ENCODE measurements around the gene MYH14. TPM values are rescaled to one million over a fixed set of nuclear protein-coding genes. Genes with fewer than 3 reads are reported as not detected.

Gene MYH14
- total and polyA plus RNA-seq, 10 of the 15 experiments (the other 5 are each of a cell fraction or from before 2014, with no cell fraction given) = 0.06 to 0.69 (median 0.15) TPM; not detected in 4

DNA sequence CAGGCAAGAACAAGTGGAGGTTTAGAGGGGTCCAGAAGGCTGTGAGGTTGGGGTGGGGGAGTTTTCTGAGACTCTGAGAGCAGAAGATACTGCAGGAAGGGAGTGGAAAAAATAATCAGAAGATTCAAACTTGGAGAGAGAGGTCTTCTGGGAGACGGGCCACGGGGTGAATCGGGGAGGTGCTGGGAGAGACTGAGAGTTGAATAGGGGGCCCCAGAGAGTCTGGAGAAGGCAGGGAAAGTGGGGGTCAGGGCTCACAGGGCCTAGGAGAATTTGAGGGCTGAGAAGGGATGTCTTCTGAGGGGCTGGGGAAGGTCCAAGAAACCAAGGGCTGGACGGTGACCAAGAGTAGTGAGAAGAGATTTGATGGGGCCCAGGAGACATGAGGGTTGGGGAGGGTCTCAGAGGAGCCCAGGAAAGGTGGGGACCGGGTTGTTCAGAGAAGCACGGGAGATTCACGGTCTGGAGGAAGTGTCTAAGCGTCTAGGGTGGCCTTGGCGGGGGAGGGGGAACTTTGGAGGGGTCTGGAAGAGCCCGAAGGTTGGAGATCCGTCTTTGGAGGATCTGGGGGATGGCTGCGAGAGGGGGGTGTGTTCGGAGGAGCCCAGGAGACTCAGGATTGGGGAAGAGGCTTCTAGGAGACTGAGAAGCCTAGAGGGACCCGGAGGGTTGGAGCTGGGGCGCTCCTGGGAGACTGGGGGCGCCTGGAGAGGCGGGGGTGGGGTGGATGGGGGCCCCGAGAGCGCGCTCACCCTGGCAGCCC lies 124.2 kb downstream of the MYH14 start:
- BruUV-seq (replicated peaks) = no TSS peak
- 18% methylated on average over 12 of the region's 20 CpGs for WGBS (ENCODE audit: insufficient coverage, insufficient replicate concordance, low lambda C conversion rate, missing lambda C conversion rate)
- no peak for ATAC-seq
- H3K9me3 ChIP-seq (replicated peaks; ENCODE audit: control insufficient read depth, insufficient read depth, low read length) = no peaks in the 10 kb centered on the region; the same call in 2 of the 3 replicates
- no peak for DNase-seq (ENCODE audit: low read depth, low spot score)
- no peak overlapping the region for H3K9ac ChIP-seq (ENCODE audit: control insufficient read depth, insufficient read depth, low read length)
- H3K79me2 ChIP-seq (ENCODE audit: control insufficient read depth, insufficient read depth, low read length) = no peaks in the 10 kb centered on the region
- SMC1A ChIA-PET (ENCODE audit: uncharacterized antibody, unreplicated experiment) = no interaction called here
- intact Hi-C loops (cut with micrococcal nuclease; ENCODE audit: unreplicated experiment) = no loop called here
- peaks cover 4% of the 10 kb centered on the region; the same call in 1 of the 2 replicates for H4K20me1 ChIP-seq (ENCODE audit: control insufficient read depth, insufficient read depth)
- H3K27ac ChIP-seq (ENCODE audit: control insufficient read depth, insufficient read depth) = no peak overlapping the region
- in situ Hi-C loops (cut with MboI) = loop anchor here (25.0 kb wide), 1 partner anchor 1035 kb away; the partner anchor contains the start of genes CLDND2, ETFB and NKG7
- POLR2A ChIA-PET = no interaction called here
- CTCF ChIA-PET = interaction anchor here (0.9 to 1.6 kb wide), 2 partner anchors 64 to 133 kb away, joined by 3 to 4 read pairs; no protein-coding TSS in a partner anchor
- TF ChIP-seq SMAD5 (IDR thresholded peaks at IDR 0.05; ENCODE audit: low read depth) = no peak
- H3K36me3 ChIP-seq (ENCODE audit: control insufficient read depth in 2 of 2, insufficient read depth in 2 of 2, low read length in 1 of 2) = no peaks in the 10 kb centered on the region
- no peak overlapping the region for H2AFZ ChIP-seq (ENCODE audit: control insufficient read depth, low read depth, low read length)
- peaks cover 2 to 16% of the 10 kb centered on the region in 2 experiments; a peak in 3 of 4 replicates for H3K27me3 ChIP-seq (replicated peaks in 1 of 2; ENCODE audit: control insufficient read depth in 2 of 2, insufficient read depth in 2 of 2, low read length in 1 of 2)
- no peak overlapping the region; the same call in 1 of the 2 replicates for H3K4me3 ChIP-seq
- no peak for FAIRE-seq
- peaks cover 25% of the 10 kb centered on the region for H3K4me1 ChIP-seq (ENCODE audit: control insufficient read depth, insufficient read depth, low read length)
- H3K4me2 ChIP-seq (ENCODE audit: control insufficient read depth, insufficient read depth) = no peak overlapping the region
- RAD21 ChIA-PET (ENCODE audit: unreplicated experiment) = interaction anchor here (0.7 to 2.1 kb wide), 6 partner anchors 13 to 180 kb away, joined by 3 to 36 read pairs (median 6); no protein-coding TSS in a partner anchor

DNA sequence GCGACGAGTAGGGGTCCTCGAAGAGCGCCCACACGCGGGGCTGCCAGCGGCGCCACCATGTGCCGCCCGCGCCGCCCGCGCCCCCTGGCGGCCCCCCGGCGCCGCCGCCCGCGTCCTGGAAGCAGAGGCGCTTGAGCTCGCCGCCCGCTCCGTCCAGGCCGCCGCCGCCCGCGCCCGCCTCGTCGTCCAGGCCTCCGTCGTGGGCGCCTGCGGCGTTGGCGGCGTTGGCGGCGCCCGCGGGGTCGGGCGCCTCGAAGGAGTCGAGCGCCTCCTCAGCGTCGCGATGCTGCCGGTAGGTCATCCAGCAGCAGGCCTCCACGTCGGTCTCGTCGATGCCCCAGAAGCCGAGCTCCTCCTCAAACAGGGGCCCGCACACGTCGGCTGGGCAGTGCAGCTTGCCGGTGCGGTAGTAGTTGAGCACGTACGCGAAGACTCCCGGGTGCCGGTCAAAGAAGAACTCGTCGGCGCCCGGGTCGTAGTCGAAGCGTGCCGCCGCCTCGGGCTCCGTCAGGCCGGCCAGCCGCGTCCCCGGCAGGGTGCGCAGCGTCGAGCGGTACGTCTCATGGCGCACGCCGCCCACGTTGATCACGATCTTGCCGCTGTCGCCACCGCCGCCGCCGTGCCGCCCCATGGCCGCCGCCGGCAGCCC lies 124.9 kb downstream of the MYH14 start:
- Histone ChIP-seq H3K9me3 (replicated peaks; ENCODE audit: control insufficient read depth, insufficient read depth, low read length) (no peaks in the 10 kb centered on the region; the same call in 2 of the 3 replicates), H3K4me2 (ENCODE audit: control insufficient read depth, insufficient read depth) (peak overlapping the region; percentile 48), H3K4me1 (ENCODE audit: control insufficient read depth, insufficient read depth, low read length) (peaks cover 31% of the 10 kb centered on the region), H4K20me1 (ENCODE audit: control insufficient read depth, insufficient read depth) (peaks cover 4% of the 10 kb centered on the region; the same call in 1 of the 2 replicates), H3K27ac (ENCODE audit: control insufficient read depth, insufficient read depth) (no peak overlapping the region), H2AFZ (ENCODE audit: control insufficient read depth, low read depth, low read length) (peak overlapping the region; percentile 7), H3K9ac (ENCODE audit: control insufficient read depth, insufficient read depth, low read length) (no peak overlapping the region), H3K27me3 (replicated peaks in 1 of 2; ENCODE audit: control insufficient read depth in 2 of 2, insufficient read depth in 2 of 2, low read length in 1 of 2) (peaks cover 2 to 16% of the 10 kb centered on the region in 2 experiments; a peak in 3 of 4 replicates), H3K36me3 (ENCODE audit: control insufficient read depth in 2 of 2, insufficient read depth in 2 of 2, low read length in 1 of 2) (no peaks in the 10 kb centered on the region; a peak in 1 of 4 replicates), H3K4me3 (peak overlapping the region; percentile 31; the same call in 1 of the 2 replicates), H3K79me2 (ENCODE audit: control insufficient read depth, insufficient read depth, low read length) (no peaks in the 10 kb centered on the region)
- no peak for FAIRE-seq
- WGBS (ENCODE audit: insufficient coverage, insufficient replicate concordance, low lambda C conversion rate, missing lambda C conversion rate) = 1% methylated on average over 84 of the region's 104 CpGs
- SMC1A ChIA-PET (ENCODE audit: uncharacterized antibody, unreplicated experiment) = interaction anchor here (0.8 to 1.9 kb wide), 5 partner anchors 10 to 73 kb away, joined by 3 to 20 read pairs (median 4); no protein-coding TSS in a partner anchor
- intact Hi-C loops (cut with micrococcal nuclease; ENCODE audit: unreplicated experiment) = no loop called here
- no TSS peak for BruUV-seq (replicated peaks)
- CTCF ChIA-PET = interaction anchor here (0.9 to 1.6 kb wide), 3 partner anchors 29 to 132 kb away, joined by 3 to 5 read pairs (median 4); no protein-coding TSS in a partner anchor
- RAD21 ChIA-PET (ENCODE audit: unreplicated experiment) = interaction anchor here (0.6 to 2.1 kb wide), 18 partner anchors 12 to 180 kb away, joined by 3 to 36 read pairs (median 5); no protein-coding TSS in a partner anchor
- DNase-seq (ENCODE audit: low read depth, low spot score) = no peak
- ATAC-seq = no peak
- POLR2A ChIA-PET = interaction anchor here (0.6 to 2.1 kb wide), 9 partner anchors 10 to 1452 kb away, joined by 3 to 38 read pairs (median 5); partner anchors contain the start of gene AP2A1
- in situ Hi-C loops (cut with MboI) = loop anchor here (25.0 kb wide), 1 partner anchor 1034 kb away; the partner anchor contains the start of genes CLDND2, ETFB and NKG7
- TF ChIP-seq MXI1 (IDR thresholded peaks at IDR 0.05; ENCODE audit: low read depth, low read length) = no peak
- no peak for TF ChIP-seq ETV6 (conservative IDR thresholded peaks at IDR 0.05 in 1 of 2, IDR thresholded peaks at IDR 0.05 in 1 of 2; ENCODE audit: borderline replicate concordance in 1 of 2, low read depth in 1 of 2)
- TF ChIP-seq JUND (IDR thresholded peaks at IDR 0.05; ENCODE audit: low read depth, low read length) = no peak
- no peak for TF ChIP-seq SRF (IDR thresholded peaks at IDR 0.05; ENCODE audit: low read depth in 2 of 2, low read length in 2 of 2)
- TF ChIP-seq, protein P1, sequence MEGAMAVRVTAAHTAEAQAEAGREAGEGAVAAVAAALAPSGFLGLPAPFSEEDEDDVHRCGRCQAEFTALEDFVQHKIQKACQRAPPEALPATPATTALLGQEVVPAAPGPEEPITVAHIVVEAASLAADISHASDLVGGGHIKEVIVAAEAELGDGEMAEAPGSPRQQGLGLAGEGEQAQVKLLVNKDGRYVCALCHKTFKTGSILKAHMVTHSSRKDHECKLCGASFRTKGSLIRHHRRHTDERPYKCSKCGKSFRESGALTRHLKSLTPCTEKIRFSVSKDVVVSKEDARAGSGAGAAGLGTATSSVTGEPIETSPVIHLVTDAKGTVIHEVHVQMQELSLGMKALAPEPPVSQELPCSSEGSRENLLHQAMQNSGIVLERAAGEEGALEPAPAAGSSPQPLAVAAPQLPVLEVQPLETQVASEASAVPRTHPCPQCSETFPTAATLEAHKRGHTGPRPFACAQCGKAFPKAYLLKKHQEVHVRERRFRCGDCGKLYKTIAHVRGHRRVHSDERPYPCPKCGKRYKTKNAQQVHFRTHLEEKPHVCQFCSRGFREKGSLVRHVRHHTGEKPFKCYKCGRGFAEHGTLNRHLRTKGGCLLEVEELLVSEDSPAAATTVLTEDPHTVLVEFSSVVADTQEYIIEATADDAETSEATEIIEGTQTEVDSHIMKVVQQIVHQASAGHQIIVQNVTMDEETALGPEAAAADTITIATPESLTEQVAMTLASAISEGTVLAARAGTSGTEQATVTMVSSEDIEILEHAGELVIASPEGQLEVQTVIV (IDR thresholded peaks at IDR 0.05; ENCODE audit: borderline replicate concordance, partially characterized antibody) = no peak
- TF ChIP-seq SMC3 (IDR thresholded peaks at IDR 0.05; ENCODE audit: borderline replicate concordance, low read length) = no peak
- TF ChIP-seq TCF7 (IDR thresholded peaks at IDR 0.05; ENCODE audit: borderline replicate concordance) = no peak
- 0 out of 2 replicates have a peak, but pooled peaks have one; percentile 41 for TF ChIP-seq DPF2 (IDR thresholded peaks at IDR 0.05)
- no peak for TF ChIP-seq CHD2 (IDR thresholded peaks at IDR 0.05; ENCODE audit: borderline replicate concordance, low read depth, low read length)
- TF ChIP-seq ZSCAN29 (IDR thresholded peaks at IDR 0.05) = no peak

Data from GM12878 (cell line).